GM12892 (cell line): ENCODE data around the gene GYG1.

Source experiments
- DNase-seq: peaks from one replicate; pipeline ENCODE4 v3.0.0; 2011; ENCODE audit not compliant: insufficient read length
- FAIRE-seq: peaks from 2 replicates; lab custom pipeline; 2011; peaks lifted over from hg19 to GRCh38; lab: Jason Lieb, UNC
- POLR2A ChIP-seq: IDR thresholded peaks from 2 replicates; pipeline ENCODE4 v1.6.1; 2011; ENCODE audit warnings: low read depth, low read length, control low read depth
- POLR2AphosphoS5 ChIP-seq: IDR thresholded peaks from 2 replicates; pipeline ENCODE4 v1.6.1; 2011; ENCODE audit warnings: low read depth, low read length, control low read depth
- TAF1 ChIP-seq: IDR thresholded peaks from 2 replicates; pipeline ENCODE4 v1.6.1; 2011; ENCODE audit warnings: low read depth, mild to moderate bottlenecking, control low read depth, low read length, borderline replicate concordance

The GYG1 gene

DNA sequence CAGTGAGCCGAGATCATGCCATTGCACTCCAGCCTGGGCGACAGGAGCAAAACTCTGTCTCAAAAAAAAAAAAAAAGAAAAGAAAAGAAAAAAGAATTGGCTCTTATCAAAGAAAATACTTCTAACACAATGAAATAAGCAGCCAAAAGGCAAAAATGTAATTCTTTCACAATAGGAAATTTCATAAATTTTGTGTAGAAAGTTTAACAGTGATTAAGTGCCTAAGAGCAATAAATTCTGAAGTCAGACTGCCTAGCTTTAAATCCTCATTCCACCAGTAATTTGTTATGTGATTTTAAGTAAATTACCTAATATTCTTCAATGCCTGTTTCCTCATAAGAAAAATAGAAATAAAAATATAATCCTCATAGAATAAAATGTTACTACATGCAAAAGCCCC lies 70.4 kb downstream of the GYG1 start:
- DNase-seq: no peak
- no peak for FAIRE-seq
- no peak for TF ChIP-seq TAF1
- no peak for TF ChIP-seq POLR2A

DNA sequence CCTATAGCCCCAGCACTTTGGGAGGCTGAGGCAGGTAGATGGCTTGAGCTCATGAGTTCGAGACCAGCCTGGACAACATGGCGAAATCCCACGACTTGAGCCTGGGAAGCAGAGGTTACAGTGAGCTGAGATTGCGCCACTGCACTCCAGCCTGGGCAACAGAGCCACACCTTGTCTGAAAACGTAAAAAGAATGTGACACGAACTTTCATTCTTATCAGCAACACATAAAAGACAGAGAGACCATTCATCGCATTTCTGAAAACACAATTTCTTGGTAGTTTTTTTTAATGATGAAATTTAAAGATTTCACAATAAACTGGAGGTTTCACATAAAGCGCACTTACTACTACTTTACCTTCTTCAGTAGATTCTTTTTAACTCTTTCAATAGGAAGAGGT lies 76.5 kb downstream of the GYG1 start:
- DNase-seq: no peak
- no peak for FAIRE-seq
- TF ChIP-seq TAF1 (no peak), POLR2AphosphoS5 (no peak), POLR2A (no peak)
